Breast epithelium (tissue), 3 donors: ENCODE results near the gene NFIL3.
A peak's percentile ranks its signal among the peaks of the same experiment; 100 is the strongest.

ENCODE experiments used
- POLR2A ChIP-seq: fragments of 450-650 bp; IDR thresholded peaks from one replicate; pipeline ENCODE4 v1.6.1; 2016; ENCODE audit warnings: antibody characterized with exemption, mild to moderate bottlenecking, moderate library complexity
- POLR2AphosphoS5 ChIP-seq, 3 donors: sonication (generic); formaldehyde crosslinking; IDR thresholded peaks; one replicate each; pipeline ENCODE4 v1.6.1; 2017; ENCODE audit warnings: antibody characterized with exemption in 3 of 3
- TF ChIP-seq, protein P1 (sequence below), 3 donors: fragments of 450-650 bp; IDR thresholded peaks; one replicate each; pipeline ENCODE4 v1.5.1; 2016 to 2017; ENCODE audit warnings: antibody characterized with exemption in 3 of 3, mild to moderate bottlenecking in 3 of 3, moderate library complexity in 3 of 3

DNA sequence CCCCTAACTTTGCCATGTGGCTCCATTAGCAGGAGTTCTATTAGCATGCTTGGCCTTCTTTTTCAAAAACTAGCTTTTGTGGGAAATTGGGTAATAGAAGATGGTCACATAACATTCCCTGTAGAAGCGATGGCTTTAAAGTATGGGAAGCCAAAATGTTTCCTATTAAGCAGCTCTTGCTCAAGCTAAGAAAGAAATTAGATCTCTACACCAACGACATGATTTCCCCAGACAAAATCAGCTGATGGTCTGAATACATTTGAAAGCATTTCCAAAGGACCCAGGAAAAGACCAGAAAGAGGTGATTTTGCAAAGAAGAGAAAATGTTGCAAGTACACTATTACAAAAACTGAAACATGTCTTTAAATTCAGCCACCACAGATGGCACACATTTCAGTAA is 4.8 kb upstream of the NFIL3 start:
- TF ChIP-seq, protein P1, sequence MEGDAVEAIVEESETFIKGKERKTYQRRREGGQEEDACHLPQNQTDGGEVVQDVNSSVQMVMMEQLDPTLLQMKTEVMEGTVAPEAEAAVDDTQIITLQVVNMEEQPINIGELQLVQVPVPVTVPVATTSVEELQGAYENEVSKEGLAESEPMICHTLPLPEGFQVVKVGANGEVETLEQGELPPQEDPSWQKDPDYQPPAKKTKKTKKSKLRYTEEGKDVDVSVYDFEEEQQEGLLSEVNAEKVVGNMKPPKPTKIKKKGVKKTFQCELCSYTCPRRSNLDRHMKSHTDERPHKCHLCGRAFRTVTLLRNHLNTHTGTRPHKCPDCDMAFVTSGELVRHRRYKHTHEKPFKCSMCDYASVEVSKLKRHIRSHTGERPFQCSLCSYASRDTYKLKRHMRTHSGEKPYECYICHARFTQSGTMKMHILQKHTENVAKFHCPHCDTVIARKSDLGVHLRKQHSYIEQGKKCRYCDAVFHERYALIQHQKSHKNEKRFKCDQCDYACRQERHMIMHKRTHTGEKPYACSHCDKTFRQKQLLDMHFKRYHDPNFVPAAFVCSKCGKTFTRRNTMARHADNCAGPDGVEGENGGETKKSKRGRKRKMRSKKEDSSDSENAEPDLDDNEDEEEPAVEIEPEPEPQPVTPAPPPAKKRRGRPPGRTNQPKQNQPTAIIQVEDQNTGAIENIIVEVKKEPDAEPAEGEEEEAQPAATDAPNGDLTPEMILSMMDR (IDR thresholded peaks at IDR 0.05), result no peak
- TF ChIP-seq POLR2A, result no peak
- peak in 1 of 3 donors; percentile 15 for TF ChIP-seq POLR2AphosphoS5 (IDR thresholded peaks at IDR 0.05)
